ENCODE measurements around the gene CNKSR1. TPM values are rescaled to one million over a fixed set of nuclear protein-coding genes. Genes with fewer than 3 reads are reported as not detected.

Gene CNKSR1
- total and polyA plus RNA-seq, 2 of the 8 experiments (the other 6 are each of a cell fraction or from before 2014, with no cell fraction given) = 13.9 to 14.5 TPM

GRCh38 chr1:26158271-26158907, 18.9 kb upstream of the CNKSR1 start (continued):
- TF ChIP-seq CHD7 (IDR thresholded peaks at IDR 0.05; ENCODE audit: insufficient replicate concordance, low read length) = no peak
- no peak for TF ChIP-seq POLR2A (IDR thresholded peaks at IDR 0.05; ENCODE audit: control extremely low read depth in 1 of 2, low read depth in 2 of 2, low read length in 2 of 2)
- no peak for TF ChIP-seq JUND (IDR thresholded peaks at IDR 0.05; ENCODE audit: low read length)
